ENCODE measurements around the gene SLC26A5.
"Not testable (repeated sequence)": the region's sequence is repeated elsewhere in the genome, so short reads cannot be mapped to it uniquely, and the experiment has no call there.

The SLC26A5 gene

GRCh38 chr7:103425177-103425576, 20.8 kb downstream of the SLC26A5 start:
- no peak for DNase-seq
- no peaks in the 10 kb centered on the region for H3K9me3 Mint-ChIP-seq

GRCh38 chr7:103423467-103424179, 22.4 kb downstream of the SLC26A5 start:
- Mint-ChIP-seq H3K4me3 (no peak overlapping the region), H3K4me1 (ENCODE audit: low read depth) (no peaks in the 10 kb centered on the region), H3K27me3 (peaks cover 20% of the 10 kb centered on the region), H3K36me3 (ENCODE audit: low read depth) (no peaks in the 10 kb centered on the region), H3K27ac (no peak overlapping the region), H3K9me3 (no peaks in the 10 kb centered on the region)
- DNase-seq: no peak

More at GRCh38 chr7:103425177-103425576, 20.8 kb downstream of the SLC26A5 start:
- Mint-ChIP-seq H3K4me3 (no peak overlapping the region), H3K36me3 (ENCODE audit: low read depth) (no peaks in the 10 kb centered on the region), H3K27me3 (peaks cover 12% of the 10 kb centered on the region), H3K27ac (no peak overlapping the region), H3K4me1 (ENCODE audit: low read depth) (no peaks in the 10 kb centered on the region)

- no peak for DNase-seq
- Mint-ChIP-seq H3K4me1 (ENCODE audit: low read depth) (no peaks in the 10 kb centered on the region), H3K27ac (no peak overlapping the region), H3K4me3 (no peak overlapping the region), H3K27me3 (peaks cover 25% of the 10 kb centered on the region), H3K9me3 (no peaks in the 10 kb centered on the region), H3K36me3 (ENCODE audit: low read depth) (no peaks in the 10 kb centered on the region)
Measured at GRCh38 chr7:103420857-103421384, 25.1 kb downstream of the SLC26A5 start.

- no peaks in the 10 kb centered on the region for H3K4me1 Mint-ChIP-seq (ENCODE audit: low read depth)
- H3K27ac Mint-ChIP-seq: no peak overlapping the region
- H3K9me3 Mint-ChIP-seq: no peaks in the 10 kb centered on the region
- H3K36me3 Mint-ChIP-seq (ENCODE audit: low read depth): no peaks in the 10 kb centered on the region
- DNase-seq: no peak
- H3K4me3 Mint-ChIP-seq: no peak overlapping the region
- peaks cover 36% of the 10 kb centered on the region for H3K27me3 Mint-ChIP-seq
Measured at GRCh38 chr7:103418241-103418640, 27.8 kb downstream of the SLC26A5 start.

- Mint-ChIP-seq H3K27ac (no peak overlapping the region), H3K4me3 (no peak overlapping the region), H3K4me1 (ENCODE audit: low read depth) (no peaks in the 10 kb centered on the region), H3K36me3 (ENCODE audit: low read depth) (no peaks in the 10 kb centered on the region), H3K9me3 (no peaks in the 10 kb centered on the region), H3K27me3 (peaks cover 31% of the 10 kb centered on the region)
- DNase-seq: no peak
Measured at GRCh38 chr7:103413407-103413806, 32.6 kb downstream of the SLC26A5 start.

GRCh38 chr7:103412151-103412550, 33.9 kb downstream of the SLC26A5 start:
- no peak for DNase-seq
- H3K27me3 Mint-ChIP-seq: peaks cover 28% of the 10 kb centered on the region
- no peaks in the 10 kb centered on the region for H3K4me1 Mint-ChIP-seq (ENCODE audit: low read depth)
- H3K4me3 Mint-ChIP-seq: no peak overlapping the region
- no peak overlapping the region for H3K27ac Mint-ChIP-seq
- H3K9me3 Mint-ChIP-seq: no peaks in the 10 kb centered on the region
- no peaks in the 10 kb centered on the region for H3K36me3 Mint-ChIP-seq (ENCODE audit: low read depth)

- H3K4me3 Mint-ChIP-seq; H3K4me1 Mint-ChIP-seq (ENCODE audit: low read depth); DNase-seq; H3K36me3 Mint-ChIP-seq (ENCODE audit: low read depth); H3K27ac Mint-ChIP-seq; H3K9me3 Mint-ChIP-seq: not testable (repeated sequence)
- H3K27me3 Mint-ChIP-seq: peaks cover 24% of the 10 kb centered on the region
Measured at GRCh38 chr7:103405789-103406613, 40.0 kb downstream of the SLC26A5 start.

GRCh38 chr7:103399687-103400086, 46.3 kb downstream of the SLC26A5 start:
- H3K4me1 Mint-ChIP-seq (ENCODE audit: low read depth); DNase-seq; H3K9me3 Mint-ChIP-seq; H3K27me3 Mint-ChIP-seq; H3K36me3 Mint-ChIP-seq (ENCODE audit: low read depth); H3K27ac Mint-ChIP-seq; H3K4me3 Mint-ChIP-seq: not testable (repeated sequence)

- Mint-ChIP-seq H3K27me3 (peaks cover 3% of the 10 kb centered on the region), H3K4me3 (no peak overlapping the region), H3K9me3 (no peaks in the 10 kb centered on the region), H3K4me1 (ENCODE audit: low read depth) (no peaks in the 10 kb centered on the region), H3K27ac (no peak overlapping the region), H3K36me3 (ENCODE audit: low read depth) (no peaks in the 10 kb centered on the region)
- no peak for DNase-seq
Measured at GRCh38 chr7:103398483-103399127, 47.4 kb downstream of the SLC26A5 start.

GRCh38 chr7:103396471-103396870, 49.5 kb downstream of the SLC26A5 start:
- no peaks in the 10 kb centered on the region for H3K36me3 Mint-ChIP-seq (ENCODE audit: low read depth)

GRCh38 chr7:103395071-103395470, 50.9 kb downstream of the SLC26A5 start:
- H3K27ac Mint-ChIP-seq: no peak overlapping the region
- no peaks in the 10 kb centered on the region for H3K36me3 Mint-ChIP-seq (ENCODE audit: low read depth)
- H3K4me1 Mint-ChIP-seq (ENCODE audit: low read depth): no peaks in the 10 kb centered on the region

More at GRCh38 chr7:103396471-103396870, 49.5 kb downstream of the SLC26A5 start:
- no peaks in the 10 kb centered on the region for H3K4me1 Mint-ChIP-seq (ENCODE audit: low read depth)
- no peak overlapping the region for H3K4me3 Mint-ChIP-seq
- peaks cover 6% of the 10 kb centered on the region for H3K27me3 Mint-ChIP-seq
- no peak for DNase-seq
- H3K9me3 Mint-ChIP-seq: no peaks in the 10 kb centered on the region
- no peak overlapping the region for H3K27ac Mint-ChIP-seq

GRCh38 chr7:103394566-103394965, 51.4 kb downstream of the SLC26A5 start:
- no peak for DNase-seq
- no peak overlapping the region for H3K4me3 Mint-ChIP-seq
- no peaks in the 10 kb centered on the region for H3K36me3 Mint-ChIP-seq (ENCODE audit: low read depth)
- H3K27me3 Mint-ChIP-seq: peaks cover 11% of the 10 kb centered on the region
- no peaks in the 10 kb centered on the region for H3K4me1 Mint-ChIP-seq (ENCODE audit: low read depth)
- H3K27ac Mint-ChIP-seq: no peak overlapping the region
- H3K9me3 Mint-ChIP-seq: no peaks in the 10 kb centered on the region

More at GRCh38 chr7:103395071-103395470, 50.9 kb downstream of the SLC26A5 start:
- Mint-ChIP-seq H3K9me3 (no peaks in the 10 kb centered on the region), H3K27me3 (peaks cover 9% of the 10 kb centered on the region), H3K4me3 (no peak overlapping the region)
- no peak for DNase-seq

GRCh38 chr7:103391976-103392375, 54.0 kb downstream of the SLC26A5 start:
- no peaks in the 10 kb centered on the region for H3K9me3 Mint-ChIP-seq

GRCh38 chr7:103391150-103391549, 54.9 kb downstream of the SLC26A5 start:
- Mint-ChIP-seq H3K9me3 (no peaks in the 10 kb centered on the region), H3K4me3 (no peak overlapping the region), H3K4me1 (ENCODE audit: low read depth) (no peaks in the 10 kb centered on the region), H3K27ac (no peak overlapping the region), H3K27me3 (peaks cover 18% of the 10 kb centered on the region), H3K36me3 (ENCODE audit: low read depth) (no peaks in the 10 kb centered on the region)
- no peak for DNase-seq

More at GRCh38 chr7:103391976-103392375, 54.0 kb downstream of the SLC26A5 start:
- Mint-ChIP-seq H3K27me3 (peaks cover 21% of the 10 kb centered on the region), H3K27ac (no peak overlapping the region), H3K4me1 (ENCODE audit: low read depth) (no peaks in the 10 kb centered on the region), H3K4me3 (no peak overlapping the region), H3K36me3 (ENCODE audit: low read depth) (no peaks in the 10 kb centered on the region)
- no peak for DNase-seq
